Stomach (tissue), 9 donors: ENCODE results near the gene RNLS. TPM values are rescaled to one million over a fixed set of nuclear protein-coding genes. Genes with fewer than 3 reads are reported as not detected.

Experiments used
- DNase-seq, 2 donors: peaks; one replicate each; pipeline versions ENCODE4 v3.0.0 to v3.0.0-alpha.2; 2013 to 2019
- H3K27ac ChIP-seq, 5 donors: fragments of 200-600 bp in 4 of 5; sonication (generic) in 4 of 5; one replicate each; pipeline ENCODE4 v1.5.1; 2013 to 2019; ENCODE audit warnings: mild to moderate bottlenecking in 1 of 5, moderate library complexity in 1 of 5
- H3K27me3 ChIP-seq, 3 donors: fragments of 200-600 bp; sonication (generic); one replicate each; pipeline ENCODE4 v1.5.1; 2017 to 2019; ENCODE audit warnings: mixed run types in 1 of 3
- H3K36me3 ChIP-seq, 4 donors: fragments of 200-600 bp; sonication (generic); 1 replicate in 3 of 4; 2 replicates in 1 of 4; pipeline ENCODE4 v1.5.1; 2016 to 2019
- H3K4me1 ChIP-seq, 4 donors: fragments of 200-600 bp; sonication (generic); one replicate each; pipeline ENCODE4 v1.5.1; 2016 to 2019
- H3K4me3 ChIP-seq, 4 donors: fragments of 200-600 bp; sonication (generic) in 3 of 4; one replicate each; pipeline ENCODE4 v1.5.1; 2016 to 2019; ENCODE audit warnings: mild to moderate bottlenecking in 1 of 4
- H3K9me3 ChIP-seq, 4 donors: fragments of 200-600 bp; sonication (generic); one replicate each; pipeline ENCODE4 v1.5.1; 2016 to 2019
- EP300 ChIP-seq: sonication (generic); formaldehyde crosslinking; IDR thresholded peaks from one replicate; pipeline ENCODE4 v1.6.1; 2017; ENCODE audit warnings: antibody characterized with exemption
- POLR2A ChIP-seq, 4 donors: fragments of 450-650 bp; IDR thresholded peaks; one replicate each; pipeline ENCODE4 v1.6.1; 2016; ENCODE audit warnings: antibody characterized with exemption in 4 of 4, control low read depth in 2 of 4, mild to moderate bottlenecking in 1 of 4, moderate library complexity in 1 of 4
- POLR2AphosphoS5 ChIP-seq, 3 donors: sonication (generic); formaldehyde crosslinking; IDR thresholded peaks; one replicate each; pipeline ENCODE4 v1.6.1; 2016; ENCODE audit warnings: antibody characterized with exemption in 3 of 3
- WGBS, 5 donors: extraction: QIAGEN DNeasy Blood & Tissue Kit in 3 of 5; methylation state at CpG; one replicate each; pipeline versions ENCODE4 v1.1.5 to v1.1.7; 2013 to 2018; 5-methylcytosine and 5-hydroxymethylcytosine counted together
- intact Hi-C: fragments of 100-400 bp; cut with DNase I; formaldehyde crosslinking; loops from one replicate; pipeline ENCODE4 v1.15.1; 2023; ENCODE audit warnings: low total_unique reads
- polyA plus RNA-seq, 3 donors: library from polyadenylated mRNA; stranded (reverse); fragments of 200-250 nt; gene quantifications; one replicate each; pipeline ENCODE4 v1.2.3, GENCODE V29; 2013
- total RNA-seq, 5 donors: library from RNA; depleted of rRNA; stranded (reverse); fragments of >200 nt; gene quantifications; one replicate each; pipeline versions ENCODE4 v1.1.0 to v1.2.3, GENCODE V29; 2014 to 2016
- TF ChIP-seq, protein P1 (sequence below), 7 experiments: fragments of 450-650 bp in 4 of 7; fragments of 200-600 bp in 3 of 7; sonication (generic) in 3 of 7; IDR thresholded peaks; one replicate each; pipeline ENCODE4 v1.5.1; 2016 to 2019; ENCODE audit warnings: antibody characterized with exemption in 7 of 7, control low read depth in 2 of 7, mild to moderate bottlenecking in 1 of 7
- donor health status: healthy with polysubstance abuse.
- donor health status: Bipolar disorder and iron deficiency.
- donor health status: healthy.

RNLS gene
- total and polyA plus RNA-seq, 8 donors = 6.7 to 21.5 (median 11.6) TPM; not detected in 2

DNA sequence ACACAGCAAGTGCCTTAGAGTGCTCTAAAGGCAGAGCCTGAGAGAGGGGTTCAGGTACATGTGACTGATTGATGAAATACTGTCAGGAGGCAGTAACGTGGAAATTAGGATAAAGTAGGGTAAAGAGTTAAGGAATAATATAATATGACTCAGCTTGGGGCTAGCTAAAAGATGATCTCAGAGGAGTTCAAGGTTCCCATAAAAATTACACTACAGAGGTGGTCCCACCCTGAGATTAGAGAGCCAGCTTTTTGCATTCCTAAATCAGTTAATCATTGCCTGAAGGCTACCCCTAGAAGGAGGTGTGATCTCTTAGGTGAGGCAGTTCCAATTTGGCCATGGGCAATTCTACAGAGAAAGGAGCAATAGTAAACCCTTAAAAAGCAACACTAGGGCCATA is 9.3 kb upstream of the RNLS start:
- Histone ChIP-seq H3K27me3 (no peaks in the 10 kb centered on the region), H3K27ac (no peak overlapping the region), H3K36me3 (no peaks in the 10 kb centered on the region), H3K4me1 (no peaks in the 10 kb centered on the region), H3K4me3 (no peak overlapping the region), H3K9me3 (no peaks in the 10 kb centered on the region)
- TF ChIP-seq, protein P1, sequence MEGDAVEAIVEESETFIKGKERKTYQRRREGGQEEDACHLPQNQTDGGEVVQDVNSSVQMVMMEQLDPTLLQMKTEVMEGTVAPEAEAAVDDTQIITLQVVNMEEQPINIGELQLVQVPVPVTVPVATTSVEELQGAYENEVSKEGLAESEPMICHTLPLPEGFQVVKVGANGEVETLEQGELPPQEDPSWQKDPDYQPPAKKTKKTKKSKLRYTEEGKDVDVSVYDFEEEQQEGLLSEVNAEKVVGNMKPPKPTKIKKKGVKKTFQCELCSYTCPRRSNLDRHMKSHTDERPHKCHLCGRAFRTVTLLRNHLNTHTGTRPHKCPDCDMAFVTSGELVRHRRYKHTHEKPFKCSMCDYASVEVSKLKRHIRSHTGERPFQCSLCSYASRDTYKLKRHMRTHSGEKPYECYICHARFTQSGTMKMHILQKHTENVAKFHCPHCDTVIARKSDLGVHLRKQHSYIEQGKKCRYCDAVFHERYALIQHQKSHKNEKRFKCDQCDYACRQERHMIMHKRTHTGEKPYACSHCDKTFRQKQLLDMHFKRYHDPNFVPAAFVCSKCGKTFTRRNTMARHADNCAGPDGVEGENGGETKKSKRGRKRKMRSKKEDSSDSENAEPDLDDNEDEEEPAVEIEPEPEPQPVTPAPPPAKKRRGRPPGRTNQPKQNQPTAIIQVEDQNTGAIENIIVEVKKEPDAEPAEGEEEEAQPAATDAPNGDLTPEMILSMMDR (IDR thresholded peaks at IDR 0.05) = no peak
- TF ChIP-seq POLR2A (IDR thresholded peaks at IDR 0.05) (no peak), EP300 (no peak), POLR2AphosphoS5 (IDR thresholded peaks at IDR 0.05) (no peak)
- DNase-seq = no peak
- WGBS, 5 donors = 74 to 100% (median 93%) methylated on average over 1 of the region's 1 CpG
- intact Hi-C loops = no loop called here

DNA sequence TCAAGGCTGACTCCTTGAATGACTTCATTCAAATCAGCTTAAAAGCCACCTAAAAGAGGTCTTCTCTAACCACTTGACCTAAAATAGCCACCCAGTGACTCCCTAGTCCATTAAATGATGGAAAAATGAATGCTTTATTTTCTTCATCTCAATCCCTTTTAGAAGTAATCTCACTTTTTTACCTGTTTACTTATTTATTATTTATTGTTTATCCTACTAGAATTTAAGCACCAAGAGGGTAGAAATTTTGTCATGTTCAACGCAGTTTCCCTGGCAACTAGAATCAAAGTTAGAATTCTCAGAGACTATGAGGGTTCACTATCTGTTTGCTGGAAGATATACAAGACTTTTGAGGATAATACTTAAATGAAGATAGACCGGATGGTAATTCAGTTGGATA is 3.3 kb upstream of the RNLS start, which contains the start of gene LIPJ:
Gene LIPJ (plus strand): TSS at position 301 of the 400 bp plus-strand sequence. CDS start 3,926 bp downstream, outside the sequence.
- Histone ChIP-seq H3K4me3 (no peak within 1 kb of the TSS), H3K27ac (no peak within 1 kb of the TSS), H3K4me1 (peaks cover 0 to 19% (median 7%) of the 10 kb centered on the region in 4 donors), H3K27me3 (no peaks in the 10 kb centered on the region), H3K36me3 (no peaks in the 10 kb centered on the region), H3K9me3 (no peaks in the 10 kb centered on the region)
- intact Hi-C loops = no loop called here
- no peak for TF ChIP-seq POLR2A (IDR thresholded peaks at IDR 0.05)
- TF ChIP-seq EP300 = no peak
- TF ChIP-seq POLR2AphosphoS5 (IDR thresholded peaks at IDR 0.05) = no peak
- TF ChIP-seq, protein P1 (IDR thresholded peaks at IDR 0.05) = no peak
- no peak for DNase-seq
- 86 to 100% (median 91%) methylated on average over 2 of the region's 2 CpGs for WGBS, 5 donors

- Histone ChIP-seq H3K4me3 (peak overlapping the region; percentile 52 to 58 (median 55)), H3K27ac (peak overlapping the region in 4 of 5 donors; percentile 84 to 93 (median 88)), H3K4me1 (peaks cover 0 to 19% (median 7%) of the 10 kb centered on the region in 4 donors), H3K36me3 (no peaks in the 10 kb centered on the region), H3K9me3 (no peaks in the 10 kb centered on the region), H3K27me3 (no peaks in the 10 kb centered on the region)
- 63 to 79% (median 67%) methylated on average over 7 of the region's 7 CpGs for WGBS, 5 donors
- DNase-seq = no peak
- TF ChIP-seq POLR2AphosphoS5 (IDR thresholded peaks at IDR 0.05) = no peak
- no peak for TF ChIP-seq EP300
- no peak for TF ChIP-seq POLR2A (IDR thresholded peaks at IDR 0.05)
- TF ChIP-seq, protein P1 (IDR thresholded peaks at IDR 0.05) = no peak
- intact Hi-C loops = no loop called here
Observed at GRCh38 chr10:88583584-88583957, 453 bp upstream of the RNLS start.

DNA sequence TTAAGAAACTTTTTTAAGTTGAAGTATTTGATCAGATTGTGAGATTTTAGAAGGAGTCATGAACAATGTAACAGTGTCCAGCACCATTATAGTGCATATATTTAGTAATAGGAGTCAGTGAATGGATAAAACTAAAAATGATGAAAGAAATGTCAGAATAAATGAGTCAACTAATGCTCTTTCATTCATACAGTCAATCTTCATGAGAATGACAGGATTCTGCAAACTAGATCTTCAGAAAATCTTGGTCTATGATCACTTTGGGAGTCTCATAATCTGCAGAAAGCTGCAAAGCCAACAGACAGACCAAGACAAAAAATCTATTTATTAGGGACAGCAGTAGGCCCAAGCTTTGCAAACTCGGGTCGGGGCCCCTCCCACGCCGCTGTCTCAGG is 710 bp downstream of the RNLS start:
- TF ChIP-seq EP300 (no peak), POLR2AphosphoS5 (IDR thresholded peaks at IDR 0.05) (no peak), POLR2A (IDR thresholded peaks at IDR 0.05) (no peak)
- TF ChIP-seq, protein P1 (IDR thresholded peaks at IDR 0.05) = no peak
- Histone ChIP-seq H3K27me3 (no peaks in the 10 kb centered on the region), H3K36me3 (no peaks in the 10 kb centered on the region), H3K27ac (peak overlapping the region; percentile 84 to 93 (median 86)), H3K4me3 (peak overlapping the region; percentile 52 to 58 (median 55)), H3K9me3 (no peaks in the 10 kb centered on the region), H3K4me1 (peaks cover 0 to 19% (median 7%) of the 10 kb centered on the region in 4 donors)
- intact Hi-C loops = no loop called here
- DNase-seq = no peak
- WGBS, 5 donors = 19 to 48% (median 31%) methylated on average over 4 of the region's 4 CpGs; no CpG with 5 or more reads in 1 of the 5 donors
